T-helper 22 cell (primary cell): ENCODE results near the gene WDR43.

Experiments
- DNase-seq: peaks from one replicate; pipeline ENCODE4 v3.0.0-alpha.2; 2020; ENCODE audit warnings: low read depth

Gene WDR43

GRCh38 chr2:28993206-28993960 is 98.9 kb downstream of the WDR43 start:
- no peak for DNase-seq

- no peak for DNase-seq
These were observed 99.6 kb downstream of the WDR43 start for GRCh38 chr2:28994074-28994473.

- no peak for DNase-seq
These were observed 100.2 kb downstream of the WDR43 start for GRCh38 chr2:28994679-28995078.

GRCh38 chr2:28995765-28996750 is 101.6 kb downstream of the WDR43 start:
- DNase-seq = no peak

GRCh38 chr2:28997237-28997846 is 102.9 kb downstream of the WDR43 start:
- no peak for DNase-seq
